ENCODE data around the gene RPUSD4.

RPUSD4 gene

GRCh38 chr11:126217491-126217890 lies 6.0 kb upstream of the RPUSD4 start:
- Histone ChIP-seq H3F3A (ENCODE audit: low read depth) (no peaks in the 10 kb centered on the region), H3K4me1 (ENCODE audit: insufficient read depth, low read length, poor library complexity, severe bottlenecking) (peaks cover 33% of the 10 kb centered on the region), H3K9me2 (replicated peaks; ENCODE audit: low read depth, low read length) (no peaks in the 10 kb centered on the region), H3K36me3 (ENCODE audit: insufficient read depth, low read length) (no peaks in the 10 kb centered on the region), H3K79me2 (ENCODE audit: insufficient read depth, low read length) (peaks cover 82% of the 10 kb centered on the region), H4K20me1 (ENCODE audit: insufficient read depth, low read length, poor library complexity, severe bottlenecking) (peaks cover 5% of the 10 kb centered on the region), H3K9ac (ENCODE audit: low read depth, low read length, poor library complexity, severe bottlenecking) (no peak overlapping the region), H3K4me3 (ENCODE audit: low read length, poor library complexity, severe bottlenecking) (no peak overlapping the region), H3K9me3 (ENCODE audit: insufficient read depth, low read depth, low read length) (no peaks in the 10 kb centered on the region), H3K4me2 (ENCODE audit: low read depth, low read length, poor library complexity, severe bottlenecking) (peak overlapping the region; percentile 51), H3K27me3 (ENCODE audit: insufficient read depth, low read length, poor library complexity, severe bottlenecking) (no peaks in the 10 kb centered on the region), H2AFZ (ENCODE audit: low read length) (no peak overlapping the region)
- no peak for TF ChIP-seq CTCF (conservative IDR thresholded peaks at IDR 0.05; ENCODE audit: low read length)
- no peak for TF ChIP-seq EZH2phosphoT487 (IDR thresholded peaks at IDR 0.05; ENCODE audit: borderline replicate concordance)

- no peak for TF ChIP-seq EZH2phosphoT487 (IDR thresholded peaks at IDR 0.05; ENCODE audit: borderline replicate concordance)
- no peak for TF ChIP-seq CTCF (conservative IDR thresholded peaks at IDR 0.05; ENCODE audit: low read length)
- Histone ChIP-seq H3K36me3 (ENCODE audit: insufficient read depth, low read length) (no peaks in the 10 kb centered on the region), H3K4me2 (ENCODE audit: low read depth, low read length, poor library complexity, severe bottlenecking) (peak overlapping the region; percentile 51), H3K4me1 (ENCODE audit: insufficient read depth, low read length, poor library complexity, severe bottlenecking) (peaks cover 39% of the 10 kb centered on the region), H3K27me3 (ENCODE audit: insufficient read depth, low read length, poor library complexity, severe bottlenecking) (no peaks in the 10 kb centered on the region), H3K9ac (ENCODE audit: low read depth, low read length, poor library complexity, severe bottlenecking) (no peak overlapping the region), H4K20me1 (ENCODE audit: insufficient read depth, low read length, poor library complexity, severe bottlenecking) (peaks cover 5% of the 10 kb centered on the region), H3K4me3 (ENCODE audit: low read length, poor library complexity, severe bottlenecking) (no peak overlapping the region), H2AFZ (ENCODE audit: low read length) (no peak overlapping the region), H3K79me2 (ENCODE audit: insufficient read depth, low read length) (peaks cover 82% of the 10 kb centered on the region), H3F3A (ENCODE audit: low read depth) (no peaks in the 10 kb centered on the region), H3K9me3 (ENCODE audit: insufficient read depth, low read depth, low read length) (no peaks in the 10 kb centered on the region), H3K9me2 (replicated peaks; ENCODE audit: low read depth, low read length) (no peaks in the 10 kb centered on the region)
Measured at GRCh38 chr11:126216526-126217305, 5.3 kb upstream of the RPUSD4 start.

- Histone ChIP-seq H2AFZ (ENCODE audit: low read length) (no peak overlapping the region), H3K4me2 (ENCODE audit: low read depth, low read length, poor library complexity, severe bottlenecking) (peak overlapping the region; percentile 41), H3F3A (ENCODE audit: low read depth) (no peaks in the 10 kb centered on the region), H3K79me2 (ENCODE audit: insufficient read depth, low read length) (peaks cover 79% of the 10 kb centered on the region), H3K9me3 (ENCODE audit: insufficient read depth, low read depth, low read length) (no peaks in the 10 kb centered on the region), H3K36me3 (ENCODE audit: insufficient read depth, low read length) (no peaks in the 10 kb centered on the region), H3K4me3 (ENCODE audit: low read length, poor library complexity, severe bottlenecking) (peak overlapping the region; percentile 14), H4K20me1 (ENCODE audit: insufficient read depth, low read length, poor library complexity, severe bottlenecking) (peaks cover 5% of the 10 kb centered on the region), H3K4me1 (ENCODE audit: insufficient read depth, low read length, poor library complexity, severe bottlenecking) (peaks cover 51% of the 10 kb centered on the region), H3K9me2 (replicated peaks; ENCODE audit: low read depth, low read length) (no peaks in the 10 kb centered on the region), H3K27me3 (ENCODE audit: insufficient read depth, low read length, poor library complexity, severe bottlenecking) (no peaks in the 10 kb centered on the region), H3K9ac (ENCODE audit: low read depth, low read length, poor library complexity, severe bottlenecking) (no peak overlapping the region)
- TF ChIP-seq EZH2phosphoT487 (IDR thresholded peaks at IDR 0.05; ENCODE audit: borderline replicate concordance) (no peak), CTCF (conservative IDR thresholded peaks at IDR 0.05; ENCODE audit: low read length) (no peak)
Measured at GRCh38 chr11:126214841-126215240, 3.4 kb upstream of the RPUSD4 start.

All from Loucy (cell line).